Stimulated activated CD8-positive, alpha-beta memory T cell treated with anti-CD3 and anti-CD28 coated beads, Interleukin-15, amount 100 ng/mL, for 24 hours (primary cell): Measurements from ENCODE around the gene BSG.
"Not testable (repeated sequence)": the region's sequence is repeated elsewhere in the genome, so short reads cannot be mapped to it uniquely, and the experiment has no call there.

Experiments used
- DNase-seq: peaks from one replicate; pipeline ENCODE4 v3.0.0-alpha.2; 2020; ENCODE audit warnings: low read depth

The BSG gene

GRCh38 chr19:620166-620862 lies 47.9 kb downstream of the BSG start:
- DNase-seq, result no peak

- DNase-seq, result not testable (repeated sequence)
Measured at GRCh38 chr19:621191-621590, 48.8 kb downstream of the BSG start.

GRCh38 chr19:621819-622218 lies 49.4 kb downstream of the BSG start:
- no peak for DNase-seq

GRCh38 chr19:622666-623065 lies 50.3 kb downstream of the BSG start:
- no peak for DNase-seq

- no peak for DNase-seq
Measured at GRCh38 chr19:623175-623916, 51.0 kb downstream of the BSG start.

- DNase-seq, result no peak
Measured at GRCh38 chr19:623974-624373, 51.6 kb downstream of the BSG start.

- no peak for DNase-seq
Measured at GRCh38 chr19:624433-625109, 52.2 kb downstream of the BSG start.

GRCh38 chr19:625257-625656 lies 52.9 kb downstream of the BSG start:
- DNase-seq, result no peak

- DNase-seq, result not testable (repeated sequence)
Measured at GRCh38 chr19:626566-626965, 54.2 kb downstream of the BSG start.

- DNase-seq, result no peak
Measured at GRCh38 chr19:628168-628567, 55.8 kb downstream of the BSG start.

GRCh38 chr19:629515-629914 lies 57.1 kb downstream of the BSG start:
- DNase-seq, result not testable (repeated sequence)

GRCh38 chr19:629961-630714 lies 57.7 kb downstream of the BSG start:
- no peak for DNase-seq

GRCh38 chr19:632579-633067 lies 60.2 kb downstream of the BSG start:
- no peak for DNase-seq
